ENCODE data around the gene SLC12A7.

SLC12A7 gene

DNA sequence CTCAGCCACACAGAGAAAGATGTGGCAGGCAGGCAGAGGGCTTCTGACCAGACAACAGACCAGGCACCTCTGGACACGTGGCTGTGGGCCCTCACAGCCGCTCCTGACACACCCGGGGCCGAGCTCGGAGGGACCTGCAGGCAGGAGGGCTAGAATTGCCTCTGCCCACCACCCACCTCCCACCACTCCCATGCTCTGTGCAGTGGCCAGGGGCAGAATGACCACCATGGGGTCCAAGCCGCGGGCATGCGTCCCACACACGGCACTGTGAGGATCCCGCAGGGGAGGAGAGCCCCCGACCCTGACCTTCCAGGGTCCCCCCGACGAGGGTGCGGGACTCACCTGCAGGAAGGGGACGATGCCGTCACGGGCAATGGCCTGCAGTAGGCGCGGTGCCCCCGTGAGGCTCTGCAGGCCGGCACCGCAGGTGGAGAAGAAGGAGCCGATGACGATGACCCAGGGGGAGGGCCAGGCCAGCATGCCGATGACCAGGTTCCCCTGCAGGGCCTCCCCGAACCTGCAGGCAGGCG lies 34.3 kb downstream of the SLC12A7 start:
- no peak for DNase-seq (ENCODE audit: low read depth in 2 of 2)

DNA sequence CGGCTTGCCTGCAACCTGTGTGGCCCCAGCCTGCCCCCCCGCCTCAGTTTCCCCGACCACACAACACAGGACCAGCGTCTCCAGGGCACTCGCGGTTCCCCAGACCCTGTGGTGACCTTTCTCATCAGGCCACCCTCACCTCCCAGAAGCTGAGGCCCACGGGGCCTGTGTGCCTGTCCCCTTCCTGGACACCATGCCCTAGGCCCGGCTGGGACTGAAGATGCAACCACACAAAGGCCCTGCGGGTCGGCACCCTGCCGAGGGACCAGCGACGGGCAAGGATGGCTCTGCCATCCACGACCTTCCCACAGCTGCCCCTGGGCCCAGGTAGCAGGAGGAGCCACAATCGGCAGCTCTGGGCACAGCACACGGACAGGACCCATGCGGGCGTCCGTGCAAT lies 34.8 kb downstream of the SLC12A7 start:
- no peak for DNase-seq (ENCODE audit: low read depth in 2 of 2)

DNA sequence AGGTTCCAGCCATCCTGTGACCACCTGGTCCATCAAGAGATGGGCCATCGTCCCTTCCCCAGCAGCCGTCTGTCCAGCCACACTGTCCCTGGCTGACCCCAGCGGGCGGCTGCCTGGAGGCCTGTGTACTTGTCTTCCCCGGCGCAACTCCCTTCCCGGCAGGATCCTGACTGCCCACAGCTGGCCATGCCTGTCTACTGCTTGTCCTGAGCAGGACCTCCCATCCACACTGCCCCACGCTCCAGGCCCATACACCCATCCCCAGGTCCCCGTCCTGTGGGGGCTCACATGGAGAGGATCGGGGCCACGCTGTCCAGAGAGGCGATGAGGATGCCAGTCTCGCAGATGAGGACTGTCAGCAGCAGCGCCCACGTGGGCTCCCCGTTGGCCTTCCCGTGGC lies 35.5 kb downstream of the SLC12A7 start:
- DNase-seq (ENCODE audit: low read depth in 2 of 2) = no peak

DNA sequence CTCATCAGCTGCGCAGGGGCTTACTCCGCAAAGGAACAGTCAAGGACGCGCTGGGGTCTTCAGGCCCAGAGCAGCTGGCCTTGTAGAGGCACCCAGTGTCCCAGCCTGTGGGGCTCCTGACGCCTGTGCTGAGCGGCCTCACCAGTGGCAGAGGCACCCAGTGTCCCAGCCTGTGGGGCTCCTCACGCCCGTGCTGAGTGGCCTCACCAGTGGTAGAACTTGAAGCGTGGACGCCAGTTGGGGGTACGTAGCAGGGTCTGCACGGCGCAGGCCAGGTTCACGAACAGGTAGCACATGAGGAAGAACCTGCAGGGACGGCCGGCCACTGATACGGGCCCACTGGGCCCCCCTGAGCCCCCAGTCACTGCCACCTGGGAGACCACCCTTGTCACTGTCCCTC lies 35.9 kb downstream of the SLC12A7 start:
- DNase-seq (ENCODE audit: low read depth in 2 of 2) = no peak

DNA sequence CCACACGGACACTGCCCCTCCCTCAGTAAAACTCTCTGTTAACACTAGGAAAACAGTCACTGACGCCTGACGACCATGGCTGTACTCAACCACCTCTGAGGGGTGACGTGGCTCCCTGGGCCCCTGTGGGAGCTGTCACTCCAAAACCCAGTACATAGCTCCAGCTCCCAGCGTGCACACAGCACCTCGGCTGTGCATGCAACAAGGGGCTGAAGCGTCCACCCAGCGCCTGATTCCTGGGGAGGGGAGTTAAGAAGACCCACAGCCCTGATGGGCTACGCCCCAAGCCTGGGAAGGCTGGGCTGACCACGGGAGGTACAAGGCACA lies 36.3 kb downstream of the SLC12A7 start:
- DNase-seq (ENCODE audit: low read depth in 2 of 2) = no peak

DNA sequence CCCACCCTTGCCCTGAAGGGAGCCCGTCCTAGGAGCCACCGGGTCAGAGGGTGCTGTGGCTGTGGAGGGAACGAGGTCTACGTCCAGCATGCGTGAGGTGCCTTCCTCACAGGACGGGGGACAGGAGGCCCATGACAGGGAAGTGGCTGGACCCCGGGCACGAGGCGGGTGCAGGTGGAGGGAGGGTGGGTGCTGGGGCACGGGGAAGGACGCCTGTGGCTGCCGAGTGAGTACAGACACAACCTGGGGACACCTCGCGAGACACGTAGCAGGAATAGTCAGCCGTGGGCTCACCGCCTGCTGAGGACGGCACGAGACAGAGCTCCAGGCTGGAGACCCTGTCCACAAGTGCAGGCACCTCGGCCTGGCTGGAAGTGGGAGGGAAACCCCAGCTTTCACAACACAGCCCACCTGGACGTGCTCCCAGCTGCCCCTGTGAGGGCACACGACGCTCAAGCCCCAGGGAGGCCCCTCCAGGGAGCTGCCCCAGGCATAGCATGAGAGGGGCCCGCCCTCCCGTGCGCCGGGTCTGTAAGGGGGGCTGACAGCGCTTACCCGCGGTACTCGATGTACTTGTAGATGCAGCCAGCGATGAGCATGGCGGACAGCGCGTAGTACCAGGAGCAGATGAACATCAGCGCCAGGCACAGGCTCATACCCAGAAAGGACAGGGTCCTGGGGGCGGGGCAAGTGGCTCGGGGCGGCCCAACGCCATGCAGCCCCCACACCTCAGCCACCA lies 36.9 kb downstream of the SLC12A7 start:
- no peak for DNase-seq (ENCODE audit: low read depth in 2 of 2)

DNA sequence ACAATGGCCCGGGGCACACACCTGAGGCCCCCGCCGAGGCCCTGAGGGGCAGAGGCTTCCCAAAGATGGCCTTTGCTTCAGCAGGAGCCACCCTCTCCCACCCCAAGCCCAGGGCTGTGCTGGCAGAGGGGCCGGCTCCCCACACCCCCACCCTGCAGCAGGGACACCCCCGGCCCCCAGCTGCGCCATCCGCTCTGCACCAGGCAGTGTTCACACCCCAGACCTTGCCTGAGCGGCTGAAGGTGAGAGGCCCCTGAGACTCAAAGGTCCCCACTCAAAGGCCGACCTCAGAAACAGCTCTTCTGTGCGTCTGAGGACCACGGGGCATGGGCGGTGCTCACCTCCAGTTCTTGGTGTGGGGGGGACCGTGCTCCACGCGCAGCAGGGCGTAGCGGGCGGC lies 37.6 kb downstream of the SLC12A7 start:
- no peak for DNase-seq (ENCODE audit: low read depth in 2 of 2)

DNA sequence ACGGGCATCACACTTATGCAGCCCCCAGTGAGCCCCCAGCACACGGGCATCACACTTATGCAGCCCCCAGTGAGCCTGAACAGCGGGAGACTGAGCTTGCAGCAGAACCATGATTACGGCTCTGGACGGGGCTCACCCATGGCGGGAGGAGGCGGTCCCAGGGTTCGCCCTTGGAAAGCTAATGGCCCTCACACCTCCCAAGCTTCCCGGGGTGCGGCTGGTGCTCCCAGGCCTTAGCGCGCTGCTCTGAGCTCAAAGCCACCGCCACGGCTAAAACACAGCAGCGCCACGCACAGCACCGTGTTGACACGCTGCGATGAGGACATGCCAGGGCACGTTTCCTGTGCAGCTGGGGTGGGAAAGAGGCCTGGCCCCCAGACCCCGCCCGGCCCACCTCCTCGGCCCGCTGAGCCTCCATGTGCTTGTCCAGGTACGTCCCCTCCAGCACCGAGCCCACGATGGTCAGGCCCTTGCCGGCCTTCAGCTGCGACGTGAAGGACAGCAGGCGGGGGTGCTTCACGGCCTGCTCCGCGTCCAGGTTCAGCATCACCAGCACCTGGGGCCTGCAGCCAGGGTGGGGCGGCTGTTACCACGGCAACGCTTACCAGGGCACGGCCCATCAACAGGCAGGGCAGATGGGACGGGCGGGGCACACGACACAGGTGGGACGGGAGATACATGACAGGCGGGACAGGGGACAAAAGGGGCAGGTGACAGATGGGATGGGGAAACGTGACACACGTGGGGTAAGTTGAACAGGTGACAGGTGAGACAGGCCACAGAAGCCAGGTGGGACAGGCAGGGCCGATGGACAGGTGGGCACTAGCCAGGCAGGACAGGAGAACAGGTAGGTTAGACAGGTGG lies 38.4 kb downstream of the SLC12A7 start:
- DNase-seq (ENCODE audit: low read depth in 2 of 2) = no peak

DNA sequence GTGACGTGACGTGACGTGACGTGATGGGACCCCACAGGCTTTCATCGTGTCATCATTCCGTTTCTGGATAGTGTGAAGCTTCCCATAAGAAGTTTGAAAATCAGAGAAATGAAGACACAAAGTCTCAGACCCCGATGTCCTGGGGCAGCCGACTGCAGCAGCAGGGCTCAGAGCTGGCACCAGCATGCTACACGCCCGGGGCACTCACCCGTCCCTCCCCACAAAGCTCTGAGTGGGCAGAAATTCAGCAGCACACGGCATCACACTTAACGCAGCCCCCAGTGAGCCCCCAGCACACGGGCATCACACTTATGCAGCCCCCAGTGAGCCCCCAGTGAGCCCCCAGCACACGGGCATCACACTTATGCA lies 42.2 kb downstream of the SLC12A7 start:
- no peak for DNase-seq (ENCODE audit: low read depth in 2 of 2)

DNA sequence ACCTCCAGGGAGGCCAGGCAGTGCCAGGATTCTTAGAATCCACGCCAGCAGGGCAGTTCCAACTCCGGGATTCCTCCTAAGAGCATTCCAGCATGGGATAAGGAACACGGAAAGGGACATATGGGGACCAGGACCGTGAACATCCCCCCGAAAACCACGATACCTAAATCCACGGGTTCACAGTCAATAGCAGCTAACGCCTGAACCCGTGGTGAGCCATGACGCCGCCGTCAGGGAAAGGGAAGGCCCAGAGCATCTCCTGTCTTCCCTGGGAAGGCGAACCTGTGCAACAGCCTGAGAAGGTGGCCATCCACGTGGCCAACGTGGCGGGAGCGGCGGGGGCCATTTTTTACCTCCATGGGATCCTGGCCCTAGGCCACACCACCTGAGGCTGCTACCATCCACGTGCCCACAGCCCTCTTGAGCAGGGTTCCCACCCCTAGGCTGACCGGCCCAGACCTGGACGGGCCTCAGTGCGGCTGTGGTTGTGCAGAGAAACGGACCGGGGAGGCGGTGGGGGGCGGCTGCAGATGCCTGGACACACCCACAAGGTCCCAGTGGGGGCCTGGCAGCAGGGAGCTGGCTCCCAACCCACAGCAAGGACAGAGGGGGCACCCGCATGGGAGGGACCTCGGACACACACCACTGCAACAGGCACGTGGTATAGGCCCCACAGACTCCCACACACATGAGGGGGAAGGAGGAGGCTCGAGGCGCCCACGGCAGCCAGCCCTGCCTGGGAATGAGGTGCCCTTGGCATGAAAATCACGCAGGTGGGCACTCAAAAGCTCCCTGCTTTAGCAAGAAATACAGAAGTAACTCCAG lies 42.8 kb downstream of the SLC12A7 start:
- DNase-seq (ENCODE audit: low read depth in 2 of 2) = no peak

DNA sequence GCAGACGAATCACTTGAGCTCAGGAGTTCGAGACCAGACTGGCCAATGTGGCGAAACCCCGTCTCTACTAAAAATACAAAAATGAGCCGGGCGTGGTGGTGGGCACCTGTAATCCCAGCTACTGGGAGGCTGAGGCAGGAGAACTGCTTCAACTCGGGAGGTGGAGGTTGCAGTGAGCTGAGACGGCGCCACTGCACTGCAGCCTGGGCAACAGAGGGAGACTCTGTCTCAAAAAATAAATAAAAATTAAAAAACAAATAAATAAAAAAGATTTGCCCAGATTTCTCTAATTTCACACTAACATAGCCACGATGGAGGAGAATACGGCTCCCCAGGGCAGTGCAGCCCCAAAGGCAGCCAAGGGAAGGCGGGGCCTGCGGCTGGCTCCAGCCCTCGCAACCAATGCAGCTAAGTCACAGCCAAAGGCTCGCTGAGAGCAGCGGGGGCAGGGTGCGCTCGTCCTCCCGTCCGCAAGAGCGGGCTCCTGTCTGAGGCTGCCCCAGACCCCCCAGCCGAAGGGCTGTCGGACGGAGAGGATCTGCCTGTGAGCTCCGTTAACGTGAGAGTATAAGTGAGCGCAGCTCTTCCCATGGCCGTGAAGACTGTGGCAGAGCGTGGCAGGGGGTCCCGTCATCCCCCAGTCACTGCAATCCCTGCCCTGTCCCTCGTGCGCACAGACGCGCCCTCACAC lies 43.5 kb downstream of the SLC12A7 start:
- DNase-seq (ENCODE audit: low read depth in 2 of 2) = no peak

DNA sequence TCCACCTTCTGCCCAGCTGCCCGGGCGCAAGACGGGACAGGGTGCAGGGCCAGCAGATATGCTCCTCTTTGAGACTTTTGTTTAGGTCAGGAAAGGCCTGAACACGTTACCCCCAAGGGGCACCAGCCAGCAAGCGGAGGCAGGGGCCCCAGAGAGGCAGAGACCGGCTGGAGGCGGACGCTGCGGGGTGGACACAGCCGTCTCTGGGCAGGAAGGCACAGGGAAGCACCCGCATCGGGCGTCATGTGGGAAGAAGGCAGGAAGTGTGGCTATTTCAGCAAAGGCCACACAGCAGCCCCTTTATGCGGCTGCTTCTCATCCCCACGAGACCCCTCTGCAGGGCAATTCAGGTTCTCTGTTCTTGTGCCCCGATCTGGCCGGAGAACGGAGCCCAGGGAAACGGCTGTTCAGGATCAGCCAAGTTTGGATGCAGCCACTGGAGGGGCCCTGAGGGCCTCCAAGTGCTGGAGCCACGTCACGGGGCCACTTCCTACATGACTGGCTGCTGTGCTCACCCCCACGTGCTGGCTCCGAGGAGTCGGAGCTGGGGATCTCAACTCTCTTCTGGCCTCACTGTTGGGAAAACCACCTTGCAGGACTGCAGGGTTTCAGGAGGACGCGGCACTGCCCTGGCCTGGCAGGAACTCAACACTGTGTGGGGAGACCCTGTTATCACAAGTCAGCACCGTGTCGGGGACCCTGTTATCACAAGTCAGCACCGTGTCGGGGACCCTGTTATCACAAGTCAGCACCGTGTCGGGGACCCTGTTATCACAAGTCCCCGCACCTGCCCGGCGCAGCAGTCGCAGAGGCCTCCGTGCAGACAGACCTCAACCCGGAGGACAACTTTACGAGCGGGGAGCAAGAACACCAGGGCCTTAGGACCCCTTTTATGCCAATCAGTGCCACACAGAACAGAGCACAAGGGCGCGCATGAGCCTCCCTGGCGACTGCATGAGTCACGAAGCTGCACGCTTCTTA lies 44.4 kb downstream of the SLC12A7 start:
- DNase-seq (ENCODE audit: low read depth in 2 of 2) = no peak

DNA sequence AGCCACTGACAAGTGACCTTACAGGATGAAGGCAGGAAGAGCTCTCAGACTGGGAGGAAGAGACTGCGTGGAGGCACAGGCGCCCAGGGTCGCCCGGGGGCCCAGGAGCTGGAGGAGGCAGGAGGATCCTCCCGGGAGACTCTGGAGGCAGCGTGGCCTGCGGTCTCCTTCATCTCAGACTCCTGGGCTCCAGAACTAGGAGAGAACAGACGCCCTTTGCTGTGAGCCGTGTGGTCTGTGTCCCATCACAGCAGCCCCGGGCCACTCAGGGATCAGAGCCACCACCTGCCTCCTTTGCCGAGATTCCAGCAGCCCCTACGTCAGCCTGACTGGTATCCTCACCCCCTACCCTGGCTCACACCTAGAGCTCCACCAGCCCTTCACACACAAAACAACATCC lies 45.2 kb downstream of the SLC12A7 start:
- DNase-seq (ENCODE audit: low read depth in 2 of 2) = no peak

DNA sequence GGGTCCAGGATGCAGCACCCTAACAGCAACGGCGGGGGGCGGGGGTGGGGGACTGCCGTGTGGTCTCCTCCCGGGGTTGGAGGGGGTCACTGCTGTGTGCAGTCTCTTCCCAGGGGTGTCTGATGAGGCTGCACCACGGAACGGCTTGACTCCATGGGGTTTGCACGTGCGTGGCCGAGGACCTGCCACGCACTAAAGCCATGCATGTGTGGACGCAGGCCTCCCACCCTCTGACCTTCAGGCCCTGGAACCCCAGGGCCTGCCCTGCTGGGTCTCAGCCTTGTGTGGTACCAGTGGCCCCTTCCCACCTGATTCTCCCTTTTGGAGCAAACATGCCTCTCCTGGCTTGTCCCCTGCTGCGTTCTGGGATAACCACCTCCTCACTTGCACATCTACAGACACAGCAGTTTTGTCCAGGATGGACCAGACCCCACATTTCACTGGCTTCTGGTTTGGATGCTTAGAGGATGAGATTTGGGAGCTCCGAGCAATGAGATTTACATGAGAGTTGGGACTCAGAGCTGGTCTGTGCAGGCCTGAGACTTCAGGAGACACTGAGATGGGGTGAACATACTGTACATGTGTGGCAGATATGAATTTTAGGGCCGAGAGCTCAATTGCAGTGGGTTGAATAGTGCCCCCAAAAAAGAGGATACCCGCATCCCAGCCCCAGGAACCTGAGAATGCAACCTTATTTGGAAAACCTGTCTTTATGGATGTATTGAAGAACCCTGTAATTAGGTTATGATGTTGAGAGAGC lies 45.8 kb downstream of the SLC12A7 start:
- no peak for DNase-seq (ENCODE audit: low read depth in 2 of 2)

DNA sequence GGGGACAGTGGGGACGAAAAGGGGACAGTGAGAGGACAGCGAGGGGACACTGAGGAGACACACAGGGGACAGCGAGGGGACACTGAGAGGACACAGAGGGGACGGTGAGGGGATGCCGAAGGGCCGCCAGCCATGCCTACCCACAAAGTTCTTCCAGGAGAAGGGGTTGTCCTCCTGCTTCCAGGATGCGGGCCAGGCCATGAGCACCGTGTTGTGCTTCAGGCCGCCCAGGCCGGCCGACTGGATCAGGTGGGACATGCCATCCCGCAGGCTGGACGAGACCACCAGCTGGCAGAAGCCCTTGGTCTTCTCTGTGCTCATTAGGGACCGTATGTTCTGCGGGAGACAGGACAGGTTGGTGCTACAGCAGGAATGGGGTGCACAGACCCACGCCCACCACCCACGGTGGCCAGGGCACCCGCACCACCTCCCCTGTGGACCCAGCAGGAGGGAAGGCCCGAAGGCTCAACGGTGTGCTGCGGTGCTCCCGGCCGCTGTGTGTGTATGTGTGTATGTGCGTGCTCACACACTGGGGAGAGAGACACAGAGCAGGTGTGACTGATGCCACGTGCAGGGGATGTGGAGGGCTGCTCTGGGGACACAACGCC lies 46.6 kb downstream of the SLC12A7 start:
- DNase-seq (ENCODE audit: low read depth in 2 of 2) = no peak

DNA sequence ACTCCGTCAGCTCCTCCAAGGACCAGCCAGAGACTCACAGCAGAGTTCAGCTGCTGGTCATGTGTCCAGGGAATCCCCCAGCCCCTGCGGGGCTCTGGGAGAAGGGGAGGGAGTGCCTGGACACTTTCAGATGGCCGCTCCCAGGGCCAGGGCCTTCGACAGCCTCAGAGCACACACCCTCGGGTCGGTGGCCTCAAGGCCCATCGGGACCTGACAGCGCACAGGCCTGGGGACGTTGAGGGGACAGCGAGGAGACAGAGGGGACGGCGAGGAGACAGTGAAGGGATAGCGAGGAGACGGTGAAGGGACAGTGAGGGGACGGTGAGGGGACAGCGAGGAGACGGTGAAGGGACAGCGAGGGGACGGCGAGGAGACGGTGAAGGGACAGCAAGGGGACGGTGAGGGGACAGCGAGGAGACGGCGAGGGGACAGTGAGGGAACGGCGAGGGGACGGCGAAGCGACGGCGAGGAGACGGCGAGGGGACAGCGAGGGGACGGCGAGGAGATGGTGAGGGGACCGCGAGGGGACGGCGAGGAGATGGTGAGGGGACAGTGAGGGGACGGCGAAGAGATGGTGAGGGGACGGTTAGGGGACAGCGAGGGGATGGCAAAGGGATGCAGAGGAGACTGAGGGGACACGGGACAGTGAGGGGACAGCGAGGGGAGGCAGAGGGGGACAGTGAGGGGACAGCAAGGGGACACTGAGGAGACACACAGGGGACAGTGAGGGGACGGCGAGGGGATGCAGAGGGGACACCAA lies 47.3 kb downstream of the SLC12A7 start:
- DNase-seq (ENCODE audit: low read depth in 2 of 2) = no peak

DNA sequence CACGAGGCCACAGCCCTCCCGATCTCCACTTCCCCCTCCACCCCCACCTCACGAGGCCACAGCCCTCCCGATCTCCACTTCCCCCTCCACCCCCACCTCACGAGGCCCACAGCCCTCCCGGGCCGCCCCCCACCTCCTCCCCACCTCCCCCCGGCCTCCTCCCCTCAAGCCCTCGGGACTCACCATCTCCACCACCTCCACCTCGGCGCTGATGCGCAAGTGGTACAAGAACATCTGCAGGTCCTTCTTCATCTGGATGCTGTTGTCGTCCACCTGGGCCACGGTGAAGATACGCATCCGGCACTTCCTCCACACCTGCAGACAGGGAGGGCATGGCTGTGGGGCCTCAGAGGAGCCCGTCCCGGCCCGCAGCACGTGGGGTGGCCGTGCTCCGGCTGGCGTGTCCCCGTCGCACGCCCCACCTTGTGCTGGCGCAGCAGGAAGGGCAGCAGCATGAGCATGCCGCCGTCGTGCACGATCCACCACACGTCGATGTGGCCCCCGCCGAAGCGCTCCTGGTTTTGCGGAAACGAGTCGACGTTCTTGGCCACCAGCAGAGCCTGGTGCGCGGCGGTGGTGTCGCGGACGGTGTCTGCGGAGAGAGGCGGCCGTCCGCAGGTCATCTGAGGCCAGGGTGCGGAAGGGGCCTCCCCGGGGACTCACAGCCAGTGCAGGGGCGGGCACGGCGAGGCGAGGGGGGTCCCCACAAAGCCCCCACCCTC lies 48.0 kb downstream of the SLC12A7 start:
- DNase-seq (ENCODE audit: low read depth in 2 of 2) = no peak
